HepG2 (cell line): ENCODE results near the gene INSIG2. TPM values are rescaled to one million over a fixed set of nuclear protein-coding genes. Genes with fewer than 3 reads are reported as not detected.

ENCODE experiments used
- ATF7-NPFF ChIP-seq: sonication (generic); formaldehyde crosslinking; IDR thresholded peaks from 2 replicates; pipeline ENCODE4 v1.8.1; 2023; ENCODE audit warnings: mild to moderate bottlenecking, low read depth, missing genetic modification reagents, moderate library complexity
- E2F1 ChIP-seq: sonication (generic); formaldehyde crosslinking; IDR thresholded peaks from 2 replicates; pipeline ENCODE4 v1.5.0; 2020; ENCODE audit warnings: missing genetic modification reagents
- ETV5 ChIP-seq: IDR thresholded peaks from 2 replicates; pipeline ENCODE4 v1.6.1; 2018; ENCODE audit warnings: missing biosample characterization, missing genetic modification reagents, inconsistent platforms, borderline replicate concordance
- GZF1 ChIP-seq: sonication (generic); formaldehyde crosslinking; IDR thresholded peaks from 2 replicates; pipeline ENCODE4 v1.5.1; 2020; ENCODE audit warnings: mild to moderate bottlenecking, missing genetic modification reagents
- HNRNPK ChIP-seq: fragments of 200-400 bp; formaldehyde crosslinking; IDR thresholded peaks from 2 replicates; pipeline ENCODE4 v1.6.1; 2018; ENCODE audit warnings: low read length, low read depth, moderate library complexity, mild to moderate bottlenecking; ENCODE audit not compliant: poor library complexity, severe bottlenecking
- MLX ChIP-seq: IDR thresholded peaks from 2 replicates; pipeline ENCODE4 v1.6.1; 2016
- MYNN ChIP-seq: sonication (generic); formaldehyde crosslinking; IDR thresholded peaks from 2 replicates; pipeline ENCODE4 v1.4.0; 2020; ENCODE audit warnings: mild to moderate bottlenecking, low read depth, missing genetic modification reagents
- SNRNP70 ChIP-seq: fragments of 200-400 bp; formaldehyde crosslinking; IDR thresholded peaks from 2 replicates; pipeline ENCODE4 v1.6.1; 2017; ENCODE audit warnings: mild to moderate bottlenecking, low read depth, low read length, moderate library complexity
- TBL1XR1 ChIP-seq: fragments of 150-350 bp; IDR thresholded peaks from 2 replicates; pipeline ENCODE4 v1.6.1; 2014; ENCODE audit warnings: borderline replicate concordance, low read length; ENCODE audit not compliant: partially characterized antibody
- ZNF281 ChIP-seq: sonication (generic); formaldehyde crosslinking; IDR thresholded peaks from 2 replicates; pipeline ENCODE4 v1.4.0; 2020; ENCODE audit warnings: missing genetic modification reagents, borderline replicate concordance
- ZNF460 ChIP-seq: sonication (generic); formaldehyde crosslinking; IDR thresholded peaks from 2 replicates; pipeline ENCODE4 v1.5.1; 2020; ENCODE audit warnings: missing genetic modification reagents, mild to moderate bottlenecking, borderline replicate concordance
- ZNF572 ChIP-seq: sonication (generic); formaldehyde crosslinking; IDR thresholded peaks from 2 replicates; pipeline ENCODE4 v1.5.1; 2020; ENCODE audit warnings: mild to moderate bottlenecking, missing genetic modification reagents
- polyA plus RNA-seq, 8 experiments: library from polyadenylated mRNA; depleted of rRNA in 3 of 8; stranded (reverse) in 7 of 8; unstranded in 1 of 8; fragments of >200 nt; fragmentation: Illumina TruSeq in 4 of 8; extraction: Trizol in 4 of 8; gene quantifications; 2 replicates each; pipeline versions ENCODE4 v1.2.1 to v1.2.3, GENCODE V29; 2011 to 2016; ENCODE audit warnings: low read depth in 4 of 8, missing spikeins in 1 of 8, mixed read lengths in 1 of 8; ENCODE audit not compliant: insufficient read depth in 1 of 8
- total RNA-seq, 5 experiments: library from RNA; depleted of rRNA; stranded (reverse); fragments of >200 nt; fragmentation: Illumina TruSeq; extraction: Trizol; gene quantifications; 2 replicates each; pipeline ENCODE4 v1.2.3, GENCODE V29; 2016; ENCODE audit warnings: low read depth in 1 of 5
- TF ChIP-seq, protein P1 (sequence below): sonication (generic); formaldehyde crosslinking; conservative IDR thresholded peaks from 2 replicates; pipeline ENCODE4 v1.5.0; 2020; ENCODE audit warnings: missing genetic modification reagents
- TF ChIP-seq, protein P2 (sequence below): sonication (generic); formaldehyde crosslinking; IDR thresholded peaks from 2 replicates; pipeline ENCODE4 v1.8.0; 2022; ENCODE audit warnings: missing genetic modification reagents, low read depth, mild to moderate bottlenecking, borderline replicate concordance
- TF ChIP-seq, protein P3 (sequence below): sonication (generic); formaldehyde crosslinking; IDR thresholded peaks from 2 replicates; pipeline ENCODE4 v1.5.1; 2020; ENCODE audit warnings: mild to moderate bottlenecking, moderate library complexity, missing genetic modification reagents
- TF ChIP-seq, protein P4 (sequence below): sonication (generic); formaldehyde crosslinking; IDR thresholded peaks from 2 replicates; pipeline ENCODE4 v1.8.0; 2022; ENCODE audit warnings: low read depth, missing genetic modification reagents

Gene INSIG2
- total and polyA plus RNA-seq, 2 of the 13 experiments (the other 11 are each of a cell fraction or from before 2014, with no cell fraction given), result 73.5 to 481 TPM

DNA sequence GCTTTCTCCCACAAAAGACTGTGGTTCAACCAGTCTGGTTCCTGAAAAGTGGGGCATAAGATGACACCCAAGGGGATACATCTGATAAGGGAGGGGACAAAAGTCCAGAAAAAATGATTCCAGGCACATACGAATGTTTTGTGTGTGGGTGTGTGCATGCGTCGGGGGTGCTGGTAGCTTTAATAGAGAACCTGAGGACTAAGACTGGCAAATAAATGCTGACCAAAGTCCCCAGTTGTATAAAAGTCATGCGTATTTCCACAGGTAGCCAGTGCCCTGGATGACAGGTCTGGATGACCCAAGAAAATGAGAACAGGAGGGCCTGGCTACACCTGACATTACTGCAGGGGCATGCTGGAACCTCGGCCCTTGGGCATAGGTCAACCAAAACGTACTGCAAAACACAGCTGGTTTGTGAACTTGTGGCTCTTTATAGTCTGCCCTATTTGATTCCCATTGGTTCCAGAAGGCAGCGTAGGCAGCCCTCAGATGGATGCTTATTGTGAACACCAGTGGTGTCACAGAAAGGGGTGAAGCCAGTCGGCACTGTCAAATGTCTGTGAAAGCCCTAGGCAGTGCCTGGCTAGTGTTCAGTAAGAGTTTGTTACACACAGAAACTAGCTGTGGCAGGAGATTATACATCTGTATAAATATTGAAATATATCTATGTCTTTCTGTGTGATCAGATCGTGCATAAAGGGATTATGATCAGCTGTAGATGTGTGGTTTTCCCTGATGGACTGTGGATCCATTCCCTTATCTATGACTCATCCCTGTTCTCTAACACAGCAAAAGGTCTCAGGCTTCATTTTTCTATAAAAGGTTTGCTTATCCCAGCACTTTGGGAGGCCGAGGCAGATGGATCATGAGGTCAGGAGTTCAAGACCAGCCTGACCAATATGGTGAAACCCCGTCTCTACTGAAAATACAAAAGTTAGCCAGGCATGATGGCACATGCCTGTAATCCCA is 58.3 kb downstream of the INSIG2 start (continued):
- TF ChIP-seq, protein P1, sequence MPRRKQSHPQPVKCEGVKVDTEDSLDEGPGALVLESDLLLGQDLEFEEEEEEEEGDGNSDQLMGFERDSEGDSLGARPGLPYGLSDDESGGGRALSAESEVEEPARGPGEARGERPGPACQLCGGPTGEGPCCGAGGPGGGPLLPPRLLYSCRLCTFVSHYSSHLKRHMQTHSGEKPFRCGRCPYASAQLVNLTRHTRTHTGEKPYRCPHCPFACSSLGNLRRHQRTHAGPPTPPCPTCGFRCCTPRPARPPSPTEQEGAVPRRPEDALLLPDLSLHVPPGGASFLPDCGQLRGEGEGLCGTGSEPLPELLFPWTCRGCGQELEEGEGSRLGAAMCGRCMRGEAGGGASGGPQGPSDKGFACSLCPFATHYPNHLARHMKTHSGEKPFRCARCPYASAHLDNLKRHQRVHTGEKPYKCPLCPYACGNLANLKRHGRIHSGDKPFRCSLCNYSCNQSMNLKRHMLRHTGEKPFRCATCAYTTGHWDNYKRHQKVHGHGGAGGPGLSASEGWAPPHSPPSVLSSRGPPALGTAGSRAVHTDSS, result no peak
- TF ChIP-seq MYNN (CRISPR knock-in tag) (no peak), SNRNP70 (no peak), GZF1 (CRISPR knock-in tag) (no peak), ZNF572 (0 out of 2 replicates have a peak, but pooled peaks have one; percentile 48), E2F1 (CRISPR knock-in tag) (no peak), HNRNPK (no peak), ETV5 (CRISPR knock-in tag) (no peak), TBL1XR1 (no peak), ZNF460 (CRISPR knock-in tag) (no peak), ATF7-NPFF (CRISPR knock-in tag) (no peak), ZNF281 (CRISPR knock-in tag) (no peak), MLX (CRISPR knock-in tag) (no peak)
- TF ChIP-seq, protein P2, sequence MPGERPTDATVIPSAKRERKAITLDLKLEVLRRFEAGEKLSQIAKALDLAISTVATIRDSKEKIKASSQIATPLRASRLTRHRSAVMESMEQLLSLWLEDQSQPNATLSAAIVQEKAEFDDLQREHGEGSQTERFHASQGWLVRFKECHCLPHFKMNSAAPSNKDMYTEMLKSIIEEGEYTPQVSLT (CRISPR knock-in tag), result no peak
- TF ChIP-seq, protein P3, sequence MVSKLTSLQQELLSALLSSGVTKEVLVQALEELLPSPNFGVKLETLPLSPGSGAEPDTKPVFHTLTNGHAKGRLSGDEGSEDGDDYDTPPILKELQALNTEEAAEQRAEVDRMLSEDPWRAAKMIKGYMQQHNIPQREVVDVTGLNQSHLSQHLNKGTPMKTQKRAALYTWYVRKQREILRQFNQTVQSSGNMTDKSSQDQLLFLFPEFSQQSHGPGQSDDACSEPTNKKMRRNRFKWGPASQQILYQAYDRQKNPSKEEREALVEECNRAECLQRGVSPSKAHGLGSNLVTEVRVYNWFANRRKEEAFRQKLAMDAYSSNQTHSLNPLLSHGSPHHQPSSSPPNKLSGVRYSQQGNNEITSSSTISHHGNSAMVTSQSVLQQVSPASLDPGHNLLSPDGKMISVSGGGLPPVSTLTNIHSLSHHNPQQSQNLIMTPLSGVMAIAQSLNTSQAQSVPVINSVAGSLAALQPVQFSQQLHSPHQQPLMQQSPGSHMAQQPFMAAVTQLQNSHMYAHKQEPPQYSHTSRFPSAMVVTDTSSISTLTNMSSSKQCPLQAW (CRISPR knock-in tag), result no peak
- TF ChIP-seq, protein P4, sequence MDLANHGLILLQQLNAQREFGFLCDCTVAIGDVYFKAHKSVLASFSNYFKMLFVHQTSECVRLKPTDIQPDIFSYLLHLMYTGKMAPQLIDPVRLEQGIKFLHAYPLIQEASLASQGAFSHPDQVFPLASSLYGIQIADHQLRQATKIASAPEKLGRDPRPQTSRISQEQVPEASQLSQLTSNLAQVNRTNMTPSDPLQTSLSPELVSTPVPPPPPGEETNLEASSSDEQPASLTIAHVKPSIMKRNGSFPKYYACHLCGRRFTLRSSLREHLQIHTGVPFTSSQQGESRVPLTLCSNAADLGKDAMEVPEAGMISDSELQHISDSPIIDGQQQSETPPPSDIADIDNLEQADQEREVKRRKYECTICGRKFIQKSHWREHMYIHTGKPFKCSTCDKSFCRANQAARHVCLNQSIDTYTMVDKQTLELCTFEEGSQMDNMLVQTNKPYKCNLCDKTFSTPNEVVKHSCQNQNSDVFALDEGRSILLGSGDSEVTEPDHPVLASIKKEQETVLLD (CRISPR knock-in tag), result no peak
